GM12891 (cell line): ENCODE measurements around the gene KIFC3.

Experiments used
- POLR2A ChIP-seq: IDR thresholded peaks from 2 replicates; pipeline ENCODE4 v1.6.1; 2011; ENCODE audit warnings: low read depth, low read length, control low read depth
- POLR2AphosphoS5 ChIP-seq: IDR thresholded peaks from 2 replicates; pipeline ENCODE4 v1.6.1; 2011; ENCODE audit warnings: low read depth, low read length, control low read depth
- SPI1 ChIP-seq: IDR thresholded peaks from 2 replicates; pipeline ENCODE4 v1.6.1; 2011; ENCODE audit warnings: low read depth, low read length, control low read depth

GRCh38 chr16:57742543-57742942 is 59.7 kb downstream of the KIFC3 start:
- no peak for TF ChIP-seq POLR2AphosphoS5
- no peak for TF ChIP-seq POLR2A
- no peak for TF ChIP-seq SPI1
